Activated naive CD4-positive, alpha-beta T cell treated with anti-CD3 and anti-CD28 coated beads for 36 hours (primary cell): ENCODE data around the gene FRG2B. TPM values are rescaled to one million over a fixed set of nuclear protein-coding genes. Genes with fewer than 3 reads are reported as not detected.
"Not testable (repeated sequence)": the region's sequence is repeated elsewhere in the genome, so short reads cannot be mapped to it uniquely, and the experiment has no call there.

ENCODE experiments used
- CTCF ChIA-PET: fragments of 350-600 bp; sonication (Branson Sonifier 250); formaldehyde crosslinking; loops from one replicate; lab custom pipeline; 2021; ENCODE audit warnings: antibody characterized with exemption; lab: Charles Lee
- DNase-seq: peaks from one replicate; pipeline ENCODE4 v3.0.0-alpha.2; 2020
- H3K27ac Mint-ChIP-seq: one replicate; pipeline ENCODE4 v1.8.0; 2021; ENCODE audit warnings: mild to moderate bottlenecking, mixed read lengths
- H3K27me3 Mint-ChIP-seq: one replicate; pipeline ENCODE4 v1.8.0; 2021; ENCODE audit warnings: low read depth, mixed read lengths
- H3K36me3 Mint-ChIP-seq: one replicate; pipeline ENCODE4 v1.8.0; 2021; ENCODE audit warnings: low read depth, mixed read lengths
- H3K4me1 Mint-ChIP-seq: one replicate; pipeline ENCODE4 v1.8.0; 2021; ENCODE audit warnings: low read depth, mixed read lengths
- H3K4me3 Mint-ChIP-seq: one replicate; pipeline ENCODE4 v1.8.0; 2021; ENCODE audit warnings: mild to moderate bottlenecking, moderate library complexity, mixed read lengths
- H3K9me3 Mint-ChIP-seq: one replicate; pipeline ENCODE4 v1.8.0; 2021; ENCODE audit warnings: mixed read lengths
- intact Hi-C: fragments of 100-400 bp; cut with micrococcal nuclease; formaldehyde crosslinking; loops from one replicate; pipeline ENCODE4 v1.15.1; 2023
- total RNA-seq, 2 experiments: library from RNA; stranded (reverse); gene quantifications; one replicate each; pipeline ENCODE4 v1.2.3, GENCODE V29; 2021

Gene FRG2B
- total RNA-seq, 2 experiments from 2014 or later, result not detected

DNA sequence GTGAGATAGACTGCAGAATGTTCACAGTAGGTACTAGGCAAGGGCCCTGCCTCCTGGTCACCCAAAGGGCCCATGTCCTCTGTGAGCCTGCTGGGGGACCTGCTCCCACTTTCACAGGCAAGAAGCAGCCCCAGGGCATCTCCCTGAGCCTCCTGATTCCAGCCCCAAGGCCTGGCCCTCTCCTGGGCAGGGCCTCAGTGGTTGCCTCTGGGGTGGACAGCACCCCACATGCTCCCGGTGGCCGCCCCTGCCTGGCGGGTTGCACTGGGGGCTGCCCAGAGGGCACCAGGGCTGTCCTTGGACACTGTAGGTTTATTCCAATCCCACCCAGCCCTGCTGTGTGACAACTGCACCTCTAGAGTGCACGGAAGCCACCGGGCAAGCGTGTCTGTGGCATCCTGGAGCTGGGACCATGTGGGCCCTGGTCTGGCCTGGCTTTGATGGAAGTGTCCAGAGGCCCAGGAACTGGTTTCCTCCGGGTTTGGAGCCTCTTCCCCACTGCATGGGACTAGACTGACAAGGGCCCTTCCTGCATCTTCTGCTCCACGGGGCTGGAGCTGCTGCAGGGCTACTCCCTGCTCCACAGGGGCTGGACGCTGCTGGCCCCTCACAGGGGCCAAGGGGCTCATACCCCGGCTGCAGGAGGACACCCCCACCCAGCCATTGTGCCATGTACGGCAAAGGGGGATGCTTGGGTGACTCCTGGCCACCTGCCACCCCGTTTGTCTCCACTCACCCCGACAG is 36.2 kb downstream of the FRG2B start:
- H3K36me3 Mint-ChIP-seq, result no peaks in the 10 kb centered on the region
- CTCF ChIA-PET, result no interaction called here

DNA sequence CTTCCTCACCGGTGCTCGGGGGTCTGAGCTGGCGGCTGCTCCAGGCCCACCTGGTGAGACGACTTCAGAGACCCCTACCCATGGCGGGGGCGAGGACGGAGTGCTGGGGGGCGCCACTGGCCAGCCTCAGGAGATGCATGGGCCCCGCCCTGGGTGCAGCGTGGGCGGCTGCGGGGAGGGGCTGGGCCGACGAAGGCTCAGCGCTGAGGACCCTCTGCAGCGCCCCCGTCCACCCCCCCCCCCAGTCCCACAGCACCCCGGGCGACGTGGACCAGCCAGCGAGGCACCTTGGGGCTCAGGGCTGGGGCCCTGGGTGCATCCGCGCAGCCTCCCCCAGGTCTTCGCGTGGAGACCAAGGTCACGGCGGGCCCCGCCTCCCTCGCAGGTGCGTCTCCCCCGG is 49.6 kb downstream of the FRG2B start:
- H3K4me3 Mint-ChIP-seq, H3K36me3 Mint-ChIP-seq, intact Hi-C loops, H3K27me3 Mint-ChIP-seq, H3K27ac Mint-ChIP-seq, DNase-seq, CTCF ChIA-PET, H3K4me1 Mint-ChIP-seq: not testable (repeated sequence)
- H3K9me3 Mint-ChIP-seq, result peaks cover 15% of the 10 kb centered on the region

More for the DNA sequence above, 36.2 kb downstream of the FRG2B start:
- peaks cover 9% of the 10 kb centered on the region for H3K27me3 Mint-ChIP-seq
- no peak for DNase-seq
- H3K4me3 Mint-ChIP-seq, result no peak overlapping the region
- no peaks in the 10 kb centered on the region for H3K4me1 Mint-ChIP-seq
- H3K9me3 Mint-ChIP-seq, result no peaks in the 10 kb centered on the region
- H3K27ac Mint-ChIP-seq, result no peak overlapping the region
- intact Hi-C loops, result no loop called here

Other genes with a start within 250 kb of the FRG2B start
- gene PAOX, start 247.5 kb downstream of the FRG2B start, total RNA-seq, result 1 to 10 TPM; 4.4 to 5.0 TPM
- gene MTG1, start 232.6 kb downstream of the FRG2B start, total RNA-seq, result 10 to 100 TPM; 31.6 to 32.9 TPM
- gene SPRN, start 202.2 kb downstream of the FRG2B start, total RNA-seq, result not detected
- gene SCART1, start 172.8 kb downstream of the FRG2B start, total RNA-seq, result 1 to 10 TPM; 1.5 to 1.6 TPM
- under 1 TPM in 1 of 2 experiments, not detected in 1; 0.42 TPM for gene CYP2E1, start 99.4 kb downstream of the FRG2B start, total RNA-seq
- under 1 TPM in 1 of 2 experiments, not detected in 1; 0.17 TPM for gene SYCE1, start 61.2 kb downstream of the FRG2B start, total RNA-seq